HepG2 (cell line): ENCODE measurements around the gene TMEM269. TPM values are rescaled to one million over a fixed set of nuclear protein-coding genes. Genes with fewer than 3 reads are reported as not detected.

Experiments used
- ATAC-seq: fragments of 200-7000 bp; cut with Tn5 transposase; 3 replicates; pipeline ENCODE4 v1.9.1; 2020; ENCODE audit warnings: mild to moderate bottlenecking, moderate library complexity
- BruUV-seq: library from RNA; stranded (reverse); fragments of 400-500 nt; replicated peaks from 2 replicates; lab custom pipeline; 2021; lab: Mats Ljungman, UMichigan
- CTCF ChIA-PET: fragments of 300-600 bp; formaldehyde crosslinking; extraction: SDS; loops from one replicate; lab custom pipeline; 2021; ENCODE audit warnings: low total read pairs, inconsistent platforms, low intra/inter-chr PET ratio; lab: Yijun Ruan, JAX
- POLR2A ChIA-PET: fragments of 350-600 bp; sonication (Branson Sonifier 250); formaldehyde crosslinking; loops from one replicate; lab custom pipeline; 2020; ENCODE audit warnings: antibody characterized with exemption, inconsistent platforms; lab: Yijun Ruan, JAX
- DNase-seq: peaks from one replicate; pipeline ENCODE4 v3.0.0-alpha.2; 2015; ENCODE audit warnings: low spot score
- FAIRE-seq: peaks from 3 replicates; lab custom pipeline; 2011; peaks lifted over from hg19 to GRCh38; lab: Jason Lieb, UNC
- H2AFZ ChIP-seq: one replicate; pipeline ENCODE4 v1.6.1; 2011; ENCODE audit warnings: low read length, inconsistent platforms
- H3K27ac ChIP-seq: fragments of 300-600 bp; 3 replicates; pipeline ENCODE4 v1.8.0; 2011; ENCODE audit warnings: mixed run types, mild to moderate bottlenecking, mixed read lengths, low read length, inconsistent platforms; ENCODE audit not compliant: insufficient read depth; ENCODE audit errors: extremely low read length
- H3K27me3 ChIP-seq, 2 experiments: fragments of 200-600 bp in 1 of 2; 2 replicates in 1 of 2; 3 replicates in 1 of 2; pipeline versions ENCODE4 v1.6.0 to v1.8.0; 2011; ENCODE audit warnings: low read length in 2 of 2, mild to moderate bottlenecking in 2 of 2, moderate library complexity in 2 of 2, inconsistent platforms in 1 of 2; ENCODE audit not compliant: insufficient read depth in 2 of 2, control insufficient read depth in 1 of 2
- H3K36me3 ChIP-seq, 2 experiments: fragments of 200-600 bp in 1 of 2; replicated peaks in 1 of 2; 2 replicates in 1 of 2; 3 replicates in 1 of 2; pipeline versions ENCODE4 v1.5.1 to v1.8.0; 2011; ENCODE audit warnings: low read length in 2 of 2, inconsistent platforms in 1 of 2; ENCODE audit not compliant: insufficient read depth in 2 of 2, control insufficient read depth in 1 of 2
- H3K4me1 ChIP-seq: 2 replicates; pipeline ENCODE4 v1.5.1; 2012; ENCODE audit warnings: low read length, inconsistent platforms; ENCODE audit not compliant: insufficient read depth
- H3K4me2 ChIP-seq: 2 replicates; pipeline ENCODE4 v1.6.0; 2011; ENCODE audit warnings: low read depth, low read length, inconsistent platforms
- H3K4me3 ChIP-seq, 3 experiments: fragments of 200-600 bp in 1 of 3; sonication (generic), shearing (Covaris generic) in 1 of 3; replicated peaks in 1 of 3; 2 replicates each; pipeline ENCODE4 v1.5.1; 2011 to 2016; ENCODE audit warnings: low read length in 3 of 3, inconsistent platforms in 2 of 3, low read depth in 2 of 3, mild to moderate bottlenecking in 2 of 3, control low read depth in 1 of 3, mixed read lengths in 1 of 3; ENCODE audit not compliant: insufficient read depth in 1 of 3
- H3K79me2 ChIP-seq: one replicate; pipeline ENCODE4 v1.6.1; 2011; ENCODE audit warnings: low read length, inconsistent platforms; ENCODE audit not compliant: insufficient read depth
- H3K9ac ChIP-seq: 2 replicates; pipeline ENCODE4 v1.6.0; 2011; ENCODE audit warnings: mild to moderate bottlenecking, low read depth, low read length, inconsistent platforms; ENCODE audit not compliant: insufficient read depth
- H3K9me3 ChIP-seq: 2 replicates; pipeline ENCODE4 v1.5.1; 2012; ENCODE audit warnings: mild to moderate bottlenecking, low read length
- H4K20me1 ChIP-seq: 2 replicates; pipeline ENCODE4 v1.6.0; 2011; ENCODE audit warnings: inconsistent platforms, mild to moderate bottlenecking, low read length, moderate library complexity; ENCODE audit not compliant: insufficient read depth
- ARHGAP35 ChIP-seq: sonication (generic); formaldehyde crosslinking; IDR thresholded peaks from 2 replicates; pipeline ENCODE4 v1.9.0; 2022; ENCODE audit warnings: mild to moderate bottlenecking, inconsistent platforms, moderate library complexity, missing genetic modification reagents, borderline replicate concordance
- CTCF ChIP-seq: sonication (generic); formaldehyde crosslinking; IDR thresholded peaks from 2 replicates; pipeline ENCODE4 v1.5.0; 2020; ENCODE audit warnings: mild to moderate bottlenecking, missing genetic modification reagents, moderate library complexity
- ETV5 ChIP-seq: IDR thresholded peaks from 2 replicates; pipeline ENCODE4 v1.6.1; 2018; ENCODE audit warnings: missing biosample characterization, missing genetic modification reagents, inconsistent platforms, borderline replicate concordance
- GMEB2 ChIP-seq: IDR thresholded peaks from 2 replicates; pipeline ENCODE4 v1.6.1; 2016; ENCODE audit warnings: missing biosample characterization, missing genetic modification reagents, low read depth
- MBNL3 ChIP-seq: fragments of 250-450 bp; sonication (Bioruptor Pico); conservative IDR thresholded peaks from 2 replicates; pipeline ENCODE4 v1.8.0; 2022; ENCODE audit warnings: mild to moderate bottlenecking, inconsistent platforms
- STAT5B ChIP-seq: sonication (generic); formaldehyde crosslinking; IDR thresholded peaks from 2 replicates; pipeline ENCODE4 v1.4.0; 2020; ENCODE audit warnings: missing genetic modification reagents
- WIZ ChIP-seq: sonication (generic); formaldehyde crosslinking; IDR thresholded peaks from 2 replicates; pipeline ENCODE4 v1.5.1; 2020; ENCODE audit warnings: mild to moderate bottlenecking, missing genetic modification reagents
- ZBTB44 ChIP-seq: sonication (generic); formaldehyde crosslinking; IDR thresholded peaks from 2 replicates; pipeline ENCODE4 v1.4.0; 2020; ENCODE audit warnings: missing genetic modification reagents
- ZNF263 ChIP-seq: sonication (generic); formaldehyde crosslinking; IDR thresholded peaks from 2 replicates; pipeline ENCODE4 v1.4.0; 2020; ENCODE audit warnings: missing genetic modification reagents
- ZNF318 ChIP-seq: sonication (generic); formaldehyde crosslinking; IDR thresholded peaks from 2 replicates; pipeline ENCODE4 v1.4.0; 2020; ENCODE audit warnings: mild to moderate bottlenecking, missing genetic modification reagents
- ZNF709 ChIP-seq: sonication (generic); formaldehyde crosslinking; IDR thresholded peaks from 2 replicates; pipeline ENCODE4 v1.5.0; 2020; ENCODE audit warnings: mild to moderate bottlenecking, missing genetic modification reagents
- WGBS: methylation state at CpG from one replicate; pipeline ENCODE4 v1.1.6; 2017; ENCODE audit warnings: low lambda C conversion rate; 5-methylcytosine and 5-hydroxymethylcytosine counted together
- in situ Hi-C: cut with HindIII; loops from 2 replicates; pipeline ENCODE4 v1.10.0; 2017; ENCODE audit warnings: low pct_unique_long_range_greater_than_20kb; ENCODE audit not compliant: extremely low pct_ligation_motif_present
- intact Hi-C: fragments of 100-400 bp; cut with micrococcal nuclease; formaldehyde crosslinking; loops from one replicate; pipeline ENCODE4 v1.10.0; 2022; ENCODE audit not compliant: unreplicated experiment
- polyA plus RNA-seq, 8 experiments: library from polyadenylated mRNA; depleted of rRNA in 3 of 8; stranded (reverse) in 7 of 8; unstranded in 1 of 8; fragments of >200 nt; fragmentation: Illumina TruSeq in 4 of 8; extraction: Trizol in 4 of 8; gene quantifications; 2 replicates each; pipeline versions ENCODE4 v1.2.1 to v1.2.3, GENCODE V29; 2011 to 2016; ENCODE audit warnings: low read depth in 4 of 8, missing spikeins in 1 of 8, mixed read lengths in 1 of 8; ENCODE audit not compliant: insufficient read depth in 1 of 8
- total RNA-seq, 5 experiments: library from RNA; depleted of rRNA; stranded (reverse); fragments of >200 nt; fragmentation: Illumina TruSeq; extraction: Trizol; gene quantifications; 2 replicates each; pipeline ENCODE4 v1.2.3, GENCODE V29; 2016; ENCODE audit warnings: low read depth in 1 of 5

TMEM269 gene
- total and polyA plus RNA-seq, 2 of the 13 experiments (the other 11 are each of a cell fraction or from before 2014, with no cell fraction given), result 0.15 to 0.21 TPM

- H3K4me1 ChIP-seq, result peaks cover 16% of the 10 kb centered on the region; the same call in 1 of the 2 replicates
- intact Hi-C loops, result loop anchor here (5.0 kb wide), 1 partner anchor 296 kb away; no protein-coding TSS in a partner anchor
- FAIRE-seq, result no peak
- DNase-seq, result no peak
- H3K9me3 ChIP-seq, result no peaks in the 10 kb centered on the region
- CTCF ChIA-PET, result no interaction called here
- peak; percentile 62 for ATAC-seq
- H2AFZ ChIP-seq, result no peak overlapping the region
- H3K9ac ChIP-seq, result no peak overlapping the region
- H3K27ac ChIP-seq, result no peak overlapping the region
- no peak overlapping the region for H3K4me2 ChIP-seq
- H3K4me3 ChIP-seq, result no peak overlapping the region
- TSS peak; percentile 9 for BruUV-seq
- peaks cover 12% of the 10 kb centered on the region for H3K79me2 ChIP-seq
- POLR2A ChIA-PET, result interaction anchor here (1.3 to 1.8 kb wide), 2 partner anchors 9 to 258 kb away, joined by 3 to 12 read pairs; partner anchors contain the start of genes C1orf50 and P3H1
- H3K27me3 ChIP-seq, result no peaks in the 10 kb centered on the region
- no peaks in the 10 kb centered on the region for H4K20me1 ChIP-seq
- in situ Hi-C loops, result loop anchor here (5.0 kb wide), 2 partner anchors 126 to 296 kb away; no protein-coding TSS in a partner anchor
- H3K36me3 ChIP-seq, result peaks cover 20 to 56% of the 10 kb centered on the region in 2 experiments
- 67% methylated on average over 6 of the region's 6 CpGs for WGBS
- TF ChIP-seq ETV5 (CRISPR knock-in tag) (no peak), WIZ (CRISPR knock-in tag) (no peak), ZNF318 (CRISPR knock-in tag) (no peak), ZNF709 (CRISPR knock-in tag) (no peak), STAT5B (no peak), CTCF (CRISPR knock-in tag) (peak; percentile 40; the same call in 1 of the 2 replicates), MBNL3 (CRISPR knock-in tag) (no peak), GMEB2 (CRISPR knock-in tag) (no peak), ZNF263 (CRISPR knock-in tag) (no peak), ZBTB44 (CRISPR knock-in tag) (no peak), ARHGAP35 (CRISPR knock-in tag) (no peak)
These were observed 8.3 kb upstream of the TMEM269 start for GRCh38 chr1:42776502-42776901.
